GM20000 (cell line): ENCODE measurements around the gene PRELID1.
A peak's percentile ranks its signal among the peaks of the same experiment; 100 is the strongest.

Source experiments
- DNase-seq: peaks from one replicate; pipeline ENCODE4 v3.0.0; 2012; ENCODE audit warnings: low spot score
- TF ChIP-seq, protein P1 (sequence below): IDR thresholded peaks from 2 replicates; pipeline ENCODE4 v1.5.1; 2012; ENCODE audit warnings: mild to moderate bottlenecking, control low read depth; ENCODE audit errors: extremely low read depth, missing control alignments

The PRELID1 gene

GRCh38 chr5:177306674-177307543, 3.3 kb downstream of the PRELID1 start:
- TF ChIP-seq, protein P1, sequence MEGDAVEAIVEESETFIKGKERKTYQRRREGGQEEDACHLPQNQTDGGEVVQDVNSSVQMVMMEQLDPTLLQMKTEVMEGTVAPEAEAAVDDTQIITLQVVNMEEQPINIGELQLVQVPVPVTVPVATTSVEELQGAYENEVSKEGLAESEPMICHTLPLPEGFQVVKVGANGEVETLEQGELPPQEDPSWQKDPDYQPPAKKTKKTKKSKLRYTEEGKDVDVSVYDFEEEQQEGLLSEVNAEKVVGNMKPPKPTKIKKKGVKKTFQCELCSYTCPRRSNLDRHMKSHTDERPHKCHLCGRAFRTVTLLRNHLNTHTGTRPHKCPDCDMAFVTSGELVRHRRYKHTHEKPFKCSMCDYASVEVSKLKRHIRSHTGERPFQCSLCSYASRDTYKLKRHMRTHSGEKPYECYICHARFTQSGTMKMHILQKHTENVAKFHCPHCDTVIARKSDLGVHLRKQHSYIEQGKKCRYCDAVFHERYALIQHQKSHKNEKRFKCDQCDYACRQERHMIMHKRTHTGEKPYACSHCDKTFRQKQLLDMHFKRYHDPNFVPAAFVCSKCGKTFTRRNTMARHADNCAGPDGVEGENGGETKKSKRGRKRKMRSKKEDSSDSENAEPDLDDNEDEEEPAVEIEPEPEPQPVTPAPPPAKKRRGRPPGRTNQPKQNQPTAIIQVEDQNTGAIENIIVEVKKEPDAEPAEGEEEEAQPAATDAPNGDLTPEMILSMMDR, result no peak
- no peak for DNase-seq

- TF ChIP-seq, protein P1, result no peak
- no peak for DNase-seq
Measured at GRCh38 chr5:177307544-177308363, 4.2 kb downstream of the PRELID1 start.

GRCh38 chr5:177308740-177309139, 5.1 kb downstream of the PRELID1 start:
- DNase-seq, result no peak

DNA sequence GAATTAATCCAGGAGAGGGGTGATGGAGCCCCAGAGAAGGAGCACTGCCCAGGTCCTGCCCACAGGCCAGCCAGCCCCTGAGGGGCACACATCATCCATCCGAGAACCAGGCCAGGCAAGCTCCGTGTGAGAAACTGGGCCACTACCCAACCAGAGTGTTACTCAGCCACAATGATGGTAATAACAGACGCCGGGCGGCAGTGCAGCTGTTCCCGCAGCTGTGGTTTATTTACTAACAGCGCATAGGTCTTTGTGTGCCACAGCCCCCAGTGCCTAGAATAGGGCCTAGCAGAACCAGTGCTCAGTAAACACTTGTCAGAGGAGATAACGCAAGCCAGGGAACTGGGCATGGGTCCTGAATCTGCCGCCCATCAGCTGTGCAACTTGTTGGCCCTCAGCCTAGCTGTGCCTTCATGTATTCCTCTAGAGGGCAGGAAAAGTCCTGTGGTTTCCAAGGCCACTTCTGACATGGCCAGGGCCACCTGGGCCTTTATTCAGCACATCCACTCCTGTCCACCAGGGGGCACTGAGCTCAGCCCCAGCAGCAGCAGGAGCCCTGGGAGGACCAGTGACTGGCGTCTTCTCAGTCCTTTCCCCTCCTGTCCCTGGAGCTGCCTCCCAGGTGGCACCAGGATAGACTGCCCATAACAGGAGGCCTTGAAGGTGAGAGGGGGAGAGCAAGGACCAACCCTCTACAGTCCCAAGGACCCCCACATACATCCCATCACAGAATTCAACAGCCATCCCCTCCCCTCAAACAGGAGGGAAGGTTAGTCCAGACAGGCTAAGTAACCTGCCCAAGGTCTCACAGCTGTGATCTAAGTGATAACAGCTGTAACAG, 6.0 kb downstream of the PRELID1 start:
- peak; percentile 81 for DNase-seq
- TF ChIP-seq, protein P1, result peak; percentile 85

More at GRCh38 chr5:177308740-177309139, 5.1 kb downstream of the PRELID1 start:
- TF ChIP-seq, protein P1, result no peak

DNA sequence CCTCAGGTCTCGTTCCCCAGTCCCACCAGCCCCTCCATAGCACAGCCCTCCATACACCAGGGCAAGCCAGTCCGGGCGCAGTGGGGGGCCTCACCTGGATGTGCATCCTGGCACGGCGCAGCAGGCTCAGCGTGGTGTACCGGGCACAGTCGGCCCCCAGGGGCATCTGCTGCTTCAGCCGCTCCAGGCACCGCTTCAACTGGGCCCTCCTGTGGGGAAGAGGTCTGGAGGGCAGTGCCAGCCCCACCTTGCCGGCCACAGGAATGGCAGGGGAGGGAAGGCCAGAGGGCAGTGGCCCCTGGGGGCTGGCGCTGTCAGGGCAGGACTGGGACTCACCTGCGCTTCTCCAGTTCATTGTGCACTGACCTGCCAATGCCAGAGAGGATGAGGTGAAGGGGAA, 6.7 kb downstream of the PRELID1 start:
- no peak for DNase-seq
- TF ChIP-seq, protein P1, result no peak

- no peak for DNase-seq
- TF ChIP-seq, protein P1, result no peak
Measured at GRCh38 chr5:177310757-177311391, 7.3 kb downstream of the PRELID1 start.
